C4-2B (cell line): Measurements from ENCODE around the gene SRSF5.

Source experiments
- ZFX ChIP-seq: fragments of 450-650 bp; IDR thresholded peaks from 2 replicates; pipeline ENCODE4 v1.6.1; 2017
- TF ChIP-seq, protein P1 (sequence below): fragments of 450-650 bp; conservative IDR thresholded peaks from 2 replicates; pipeline ENCODE4 v1.5.1; 2017; ENCODE audit warnings: mild to moderate bottlenecking

GRCh38 chr14:69726761-69727511 lies 40.0 kb upstream of the SRSF5 start:
- TF ChIP-seq, protein P1, sequence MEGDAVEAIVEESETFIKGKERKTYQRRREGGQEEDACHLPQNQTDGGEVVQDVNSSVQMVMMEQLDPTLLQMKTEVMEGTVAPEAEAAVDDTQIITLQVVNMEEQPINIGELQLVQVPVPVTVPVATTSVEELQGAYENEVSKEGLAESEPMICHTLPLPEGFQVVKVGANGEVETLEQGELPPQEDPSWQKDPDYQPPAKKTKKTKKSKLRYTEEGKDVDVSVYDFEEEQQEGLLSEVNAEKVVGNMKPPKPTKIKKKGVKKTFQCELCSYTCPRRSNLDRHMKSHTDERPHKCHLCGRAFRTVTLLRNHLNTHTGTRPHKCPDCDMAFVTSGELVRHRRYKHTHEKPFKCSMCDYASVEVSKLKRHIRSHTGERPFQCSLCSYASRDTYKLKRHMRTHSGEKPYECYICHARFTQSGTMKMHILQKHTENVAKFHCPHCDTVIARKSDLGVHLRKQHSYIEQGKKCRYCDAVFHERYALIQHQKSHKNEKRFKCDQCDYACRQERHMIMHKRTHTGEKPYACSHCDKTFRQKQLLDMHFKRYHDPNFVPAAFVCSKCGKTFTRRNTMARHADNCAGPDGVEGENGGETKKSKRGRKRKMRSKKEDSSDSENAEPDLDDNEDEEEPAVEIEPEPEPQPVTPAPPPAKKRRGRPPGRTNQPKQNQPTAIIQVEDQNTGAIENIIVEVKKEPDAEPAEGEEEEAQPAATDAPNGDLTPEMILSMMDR, result peak; percentile 99
- TF ChIP-seq ZFX, result no peak
